Mesenchymal stem cell (in vitro differentiated cells and primary cell): ENCODE results near the gene USP5.

ENCODE experiments used
- DNase-seq: peaks from one replicate; pipeline ENCODE4 v3.0.0-alpha.2; 2013
- H2AFZ ChIP-seq: one replicate; pipeline ENCODE4 v1.6.1; 2013; ENCODE audit warnings: low read depth, mild to moderate bottlenecking, control low read depth, inconsistent platforms, low read length, moderate library complexity
- H2AK5ac ChIP-seq: 2 replicates; pipeline ENCODE4 v1.6.1; 2013; ENCODE audit warnings: low read length, moderate library complexity, mild to moderate bottlenecking, inconsistent platforms; ENCODE audit not compliant: severe bottlenecking
- H2BK120ac ChIP-seq: one replicate; pipeline ENCODE4 v1.6.1; 2013; ENCODE audit warnings: low read depth, mild to moderate bottlenecking, inconsistent platforms, low read length, moderate library complexity
- H2BK12ac ChIP-seq, 2 experiments: one replicate each; pipeline ENCODE4 v1.6.1; 2013; ENCODE audit warnings: inconsistent platforms in 2 of 2, low read length in 2 of 2, mild to moderate bottlenecking in 2 of 2, moderate library complexity in 2 of 2, control low read depth in 1 of 2
- H2BK15ac ChIP-seq: one replicate; pipeline ENCODE4 v1.6.1; 2013; ENCODE audit warnings: mild to moderate bottlenecking, low read depth, inconsistent platforms; ENCODE audit not compliant: poor library complexity, severe bottlenecking
- H2BK5ac ChIP-seq: 2 replicates; pipeline ENCODE4 v1.6.1; 2013; ENCODE audit warnings: low read depth, mild to moderate bottlenecking, low read length, control low read depth, inconsistent platforms; ENCODE audit not compliant: poor library complexity, severe bottlenecking
- H3K14ac ChIP-seq, 2 experiments: one replicate each; pipeline ENCODE4 v1.6.1; 2013; ENCODE audit warnings: inconsistent platforms in 2 of 2, low read length in 2 of 2, control low read depth in 1 of 2, mild to moderate bottlenecking in 1 of 2, moderate library complexity in 1 of 2
- H3K18ac ChIP-seq, 2 experiments: one replicate each; pipeline ENCODE4 v1.6.1; 2013; ENCODE audit warnings: inconsistent platforms in 2 of 2, low read length in 2 of 2, control low read depth in 1 of 2, low read depth in 1 of 2, mild to moderate bottlenecking in 1 of 2
- H3K23ac ChIP-seq, 2 experiments: one replicate each; pipeline ENCODE4 v1.6.1; 2013; ENCODE audit warnings: inconsistent platforms in 2 of 2, low read length in 2 of 2, mild to moderate bottlenecking in 2 of 2, moderate library complexity in 2 of 2, control low read depth in 1 of 2
- H3K27ac ChIP-seq: 2 replicates; pipeline ENCODE4 v1.5.1; 2013; ENCODE audit warnings: mild to moderate bottlenecking, moderate library complexity, low read length, control low read depth, inconsistent platforms; ENCODE audit not compliant: poor library complexity, severe bottlenecking
- H3K27me3 ChIP-seq, 2 experiments: 2 replicates each; pipeline versions ENCODE4 v1.6.1 to v1.7.0; 2013; ENCODE audit warnings: low read length in 2 of 2, mild to moderate bottlenecking in 2 of 2, moderate library complexity in 2 of 2, control low read depth in 1 of 2, inconsistent platforms in 1 of 2; ENCODE audit not compliant: control insufficient read depth in 1 of 2, insufficient read depth in 1 of 2
- H3K36me3 ChIP-seq, 2 experiments: 2 replicates each; pipeline versions ENCODE4 v1.6.1 to v1.7.0; 2013; ENCODE audit warnings: low read length in 2 of 2, control low read depth in 1 of 2, inconsistent platforms in 1 of 2, low read depth in 1 of 2, mild to moderate bottlenecking in 1 of 2; ENCODE audit not compliant: insufficient read depth in 2 of 2, control insufficient read depth in 1 of 2
- H3K4ac ChIP-seq, 2 experiments: one replicate each; pipeline ENCODE4 v1.6.1; 2013; ENCODE audit warnings: inconsistent platforms in 2 of 2, low read length in 2 of 2, mild to moderate bottlenecking in 2 of 2, moderate library complexity in 2 of 2, control low read depth in 1 of 2, low read depth in 1 of 2
- H3K4me1 ChIP-seq: 2 replicates; pipeline ENCODE4 v1.6.1; 2013; ENCODE audit warnings: low read depth, low read length, control low read depth; ENCODE audit not compliant: control insufficient read depth, insufficient read depth
- H3K4me2 ChIP-seq: 2 replicates; pipeline ENCODE4 v1.6.1; 2013; ENCODE audit warnings: low read length, mild to moderate bottlenecking, inconsistent platforms; ENCODE audit not compliant: poor library complexity, severe bottlenecking
- H3K4me3 ChIP-seq, 2 experiments: 2 replicates each; pipeline versions ENCODE4 v1.5.1 to v1.7.0; 2013; ENCODE audit warnings: low read length in 2 of 2, mild to moderate bottlenecking in 2 of 2, control low read depth in 1 of 2, low read depth in 1 of 2; ENCODE audit not compliant: insufficient read depth in 1 of 2
- H3K79me1 ChIP-seq: replicated peaks from 2 replicates; pipeline ENCODE4 v1.6.1; 2013; ENCODE audit warnings: mild to moderate bottlenecking, control low read depth, low read length, inconsistent platforms; ENCODE audit not compliant: poor library complexity, severe bottlenecking
- H3K9ac ChIP-seq: 2 replicates; pipeline ENCODE4 v1.7.0; 2013; ENCODE audit warnings: mild to moderate bottlenecking, low read length, moderate library complexity
- H3K9me3 ChIP-seq: 2 replicates; pipeline ENCODE4 v1.7.0; 2013; ENCODE audit warnings: mild to moderate bottlenecking, low read length; ENCODE audit not compliant: control insufficient read depth
- H4K8ac ChIP-seq: one replicate; pipeline ENCODE4 v1.6.1; 2013; ENCODE audit warnings: inconsistent platforms, mild to moderate bottlenecking, low read length, moderate library complexity
- H4K91ac ChIP-seq: one replicate; pipeline ENCODE4 v1.6.1; 2013; ENCODE audit warnings: mild to moderate bottlenecking, low read length, inconsistent platforms
- WGBS: methylation state at CpG from one replicate; pipeline ENCODE4 v1.1.7; 2013; ENCODE audit warnings: mixed read lengths; 5-methylcytosine and 5-hydroxymethylcytosine counted together

USP5 gene

GRCh38 chr12:6834873-6835272 is 17.1 kb upstream of the USP5 start:
- H2BK15ac ChIP-seq: no peak overlapping the region

GRCh38 chr12:6836851-6837250 is 15.1 kb upstream of the USP5 start:
- Histone ChIP-seq H3K23ac (no peak overlapping the region), H3K18ac (no peak overlapping the region), H3K9me3 (no peaks in the 10 kb centered on the region), H2BK15ac (no peak overlapping the region), H2BK12ac (no peak overlapping the region), H2AK5ac (no peak overlapping the region), H3K27me3 (no peaks in the 10 kb centered on the region), H3K4me3 (no peak overlapping the region), H2BK5ac (no peak overlapping the region), H3K9ac (no peak overlapping the region), H3K4ac (no peak overlapping the region), H3K4me1 (peaks cover 2% of the 10 kb centered on the region), H3K14ac (no peak overlapping the region), H3K79me1 (peaks cover 23% of the 10 kb centered on the region), H2AFZ (no peak overlapping the region), H3K27ac (no peak overlapping the region), H2BK120ac (no peak overlapping the region), H4K91ac (no peak overlapping the region), H3K4me2 (no peak overlapping the region), H4K8ac (no peak overlapping the region), H3K36me3 (peaks cover 71 to 79% of the 10 kb centered on the region in 2 experiments)
- no peak for DNase-seq
- 87% methylated on average over 16 of the region's 16 CpGs for WGBS

More at GRCh38 chr12:6834873-6835272, 17.1 kb upstream of the USP5 start:
- no peak overlapping the region for H2BK5ac ChIP-seq
- H3K23ac ChIP-seq: no peak overlapping the region
- no peak overlapping the region for H3K4me3 ChIP-seq
- H4K91ac ChIP-seq: no peak overlapping the region
- no peak overlapping the region for H3K14ac ChIP-seq
- H3K18ac ChIP-seq: no peak overlapping the region
- no peak overlapping the region for H2AK5ac ChIP-seq
- no peak overlapping the region for H3K4me2 ChIP-seq
- H3K4me1 ChIP-seq: peaks cover 9% of the 10 kb centered on the region
- H4K8ac ChIP-seq: no peak overlapping the region
- no peaks in the 10 kb centered on the region for H3K27me3 ChIP-seq
- no peak overlapping the region for H3K4ac ChIP-seq
- no peak overlapping the region for H2BK12ac ChIP-seq
- H3K79me1 ChIP-seq: peaks cover 38% of the 10 kb centered on the region
- H3K9ac ChIP-seq: no peak overlapping the region
- DNase-seq: no peak
- H2AFZ ChIP-seq: no peak overlapping the region
- no peaks in the 10 kb centered on the region for H3K9me3 ChIP-seq
- H3K36me3 ChIP-seq: peaks cover 73 to 85% of the 10 kb centered on the region in 2 experiments
- WGBS: 76% methylated on average over 2 of the region's 5 CpGs
- no peak overlapping the region for H2BK120ac ChIP-seq
- H3K27ac ChIP-seq: no peak overlapping the region

GRCh38 chr12:6837370-6838060 is 14.4 kb upstream of the USP5 start:
- Histone ChIP-seq H3K14ac (no peak overlapping the region), H3K79me1 (peaks cover 20% of the 10 kb centered on the region), H3K18ac (no peak overlapping the region), H3K27me3 (no peaks in the 10 kb centered on the region), H2AFZ (no peak overlapping the region), H3K4me2 (no peak overlapping the region), H3K4me3 (no peak overlapping the region), H4K8ac (no peak overlapping the region), H3K9ac (no peak overlapping the region), H2AK5ac (no peak overlapping the region), H2BK12ac (no peak overlapping the region), H3K9me3 (no peaks in the 10 kb centered on the region), H3K23ac (no peak overlapping the region), H2BK5ac (no peak overlapping the region), H4K91ac (no peak overlapping the region), H2BK120ac (no peak overlapping the region), H3K27ac (no peak overlapping the region), H3K4me1 (peaks cover 2% of the 10 kb centered on the region), H2BK15ac (no peak overlapping the region), H3K36me3 (peaks cover 69 to 80% of the 10 kb centered on the region in 2 experiments), H3K4ac (no peak overlapping the region)
- 98% methylated on average over 26 of the region's 26 CpGs for WGBS
- DNase-seq: no peak

- Histone ChIP-seq H2AK5ac (no peak overlapping the region), H4K8ac (no peak overlapping the region), H3K4ac (no peak overlapping the region), H3K79me1 (peaks cover 20% of the 10 kb centered on the region), H3K9ac (no peak overlapping the region), H3K27ac (no peak overlapping the region), H3K27me3 (no peaks in the 10 kb centered on the region), H2BK5ac (no peak overlapping the region), H2BK120ac (no peak overlapping the region), H2BK15ac (no peak overlapping the region), H3K4me1 (no peaks in the 10 kb centered on the region), H3K4me2 (no peak overlapping the region), H3K14ac (no peak overlapping the region), H2AFZ (no peak overlapping the region), H2BK12ac (no peak overlapping the region), H3K36me3 (peaks cover 76 to 84% of the 10 kb centered on the region in 2 experiments), H3K4me3 (no peak overlapping the region), H3K23ac (no peak overlapping the region), H3K18ac (no peak overlapping the region), H3K9me3 (no peaks in the 10 kb centered on the region), H4K91ac (no peak overlapping the region)
- no peak for DNase-seq
- WGBS: 97% methylated on average over 14 of the region's 16 CpGs
These were observed 13.1 kb upstream of the USP5 start for GRCh38 chr12:6838854-6839253.
